Osteocyte (in vitro differentiated cells): ENCODE data around the gene HOMEZ. TPM values are rescaled to one million over a fixed set of nuclear protein-coding genes. Genes with fewer than 3 reads are reported as not detected.
"Not testable (repeated sequence)": the region's sequence is repeated elsewhere in the genome, so short reads cannot be mapped to it uniquely, and the experiment has no call there.

Source experiments
- DNase-seq: peaks from one replicate; pipeline ENCODE4 v3.0.0; 2021; ENCODE audit warnings: mixed read lengths; ENCODE audit not compliant: unreplicated experiment; ENCODE audit errors: extremely low spot score
- H3K27ac Mint-ChIP-seq: one replicate; pipeline ENCODE4 v1.8.0; 2021; ENCODE audit warnings: mild to moderate bottlenecking, mixed read lengths; ENCODE audit not compliant: unreplicated experiment
- H3K27me3 Mint-ChIP-seq: one replicate; pipeline ENCODE4 v1.8.0; 2021; ENCODE audit warnings: mixed read lengths; ENCODE audit not compliant: unreplicated experiment
- H3K36me3 Mint-ChIP-seq: one replicate; pipeline ENCODE4 v1.8.0; 2021; ENCODE audit warnings: mixed read lengths; ENCODE audit not compliant: unreplicated experiment
- H3K4me1 Mint-ChIP-seq: one replicate; pipeline ENCODE4 v1.8.0; 2021; ENCODE audit warnings: mixed read lengths; ENCODE audit not compliant: unreplicated experiment
- H3K4me3 Mint-ChIP-seq: one replicate; pipeline ENCODE4 v1.8.0; 2021; ENCODE audit warnings: mild to moderate bottlenecking, moderate library complexity, mixed read lengths; ENCODE audit not compliant: unreplicated experiment
- H3K9me3 Mint-ChIP-seq: one replicate; pipeline ENCODE4 v1.8.0; 2021; ENCODE audit warnings: mixed read lengths; ENCODE audit not compliant: unreplicated experiment
- CTCF ChIP-seq: fragments of 200-600 bp; sonication (generic); IDR thresholded peaks from 2 replicates; pipeline ENCODE4 v1.5.0; 2021; ENCODE audit warnings: antibody characterized with exemption, mild to moderate bottlenecking, moderate library complexity
- total RNA-seq: library from RNA; stranded (reverse); gene quantifications from 2 replicates; pipeline ENCODE4 v1.2.1, GENCODE V29; 2021

The HOMEZ gene
- total RNA-seq, 1 donor from 2014 or later = 8.4 TPM

GRCh38 chr14:23269193-23269592 lies 16.7 kb downstream of the HOMEZ start:
- Mint-ChIP-seq H3K4me3 (no peak overlapping the region), H3K27ac (no peak overlapping the region), H3K36me3 (no peaks in the 10 kb centered on the region), H3K4me1 (no peaks in the 10 kb centered on the region), H3K27me3 (peaks cover 26% of the 10 kb centered on the region), H3K9me3 (no peaks in the 10 kb centered on the region)
- TF ChIP-seq CTCF = no peak
- DNase-seq = no peak

GRCh38 chr14:23260849-23261248 lies 25.1 kb downstream of the HOMEZ start:
- not testable (repeated sequence) for H3K36me3 Mint-ChIP-seq, H3K4me1 Mint-ChIP-seq, DNase-seq, H3K9me3 Mint-ChIP-seq, H3K27ac Mint-ChIP-seq, H3K4me3 Mint-ChIP-seq
- H3K27me3 Mint-ChIP-seq = peaks cover 66% of the 10 kb centered on the region

DNA sequence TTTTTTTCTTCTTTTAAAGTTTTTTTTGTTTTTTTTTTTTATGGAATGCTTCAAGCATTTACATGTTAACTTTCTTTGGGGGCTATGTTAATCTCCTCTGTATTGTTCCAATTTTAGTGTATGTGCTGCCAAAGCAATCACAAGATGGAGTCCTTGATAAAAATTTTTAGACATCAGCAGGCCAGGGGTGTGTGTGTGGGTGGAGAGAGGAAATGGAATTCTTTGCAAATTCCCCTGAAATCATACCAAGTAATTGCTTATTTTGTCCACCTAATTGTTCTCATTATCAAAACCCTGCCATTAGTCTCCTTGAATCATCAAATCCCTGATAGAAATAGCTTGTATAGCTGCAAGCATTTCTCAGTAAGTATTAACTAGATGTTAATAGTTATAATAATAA lies 26.5 kb downstream of the HOMEZ start:
- TF ChIP-seq CTCF = no peak

DNA sequence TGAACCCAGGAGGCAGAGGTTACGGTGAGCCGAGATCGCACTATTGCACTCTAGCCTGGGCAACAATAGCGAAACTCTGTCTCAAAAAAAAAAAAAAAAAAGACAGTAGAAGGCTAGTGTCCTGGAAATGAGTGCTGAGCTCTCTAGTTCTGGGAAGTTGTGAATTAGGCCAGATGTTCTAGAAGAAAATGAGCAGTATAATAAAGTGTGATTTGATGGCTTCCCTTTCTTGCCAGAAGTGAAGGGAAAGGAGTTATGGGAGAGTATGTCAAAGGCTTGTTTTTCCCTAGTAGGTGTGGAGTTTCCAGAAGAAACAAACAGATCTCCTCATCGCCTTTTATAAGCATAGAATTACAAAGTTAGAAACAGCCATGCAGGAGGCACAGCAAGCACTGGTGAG lies 27.7 kb downstream of the HOMEZ start:
- H3K9me3 Mint-ChIP-seq = no peaks in the 10 kb centered on the region
- H3K27me3 Mint-ChIP-seq = peaks cover 65% of the 10 kb centered on the region
- DNase-seq = no peak
- no peak overlapping the region for H3K27ac Mint-ChIP-seq
- TF ChIP-seq CTCF = no peak
- no peaks in the 10 kb centered on the region for H3K4me1 Mint-ChIP-seq
- no peaks in the 10 kb centered on the region for H3K36me3 Mint-ChIP-seq
- no peak overlapping the region for H3K4me3 Mint-ChIP-seq

More for the DNA sequence above, 26.5 kb downstream of the HOMEZ start:
- no peak overlapping the region for H3K27ac Mint-ChIP-seq
- H3K36me3 Mint-ChIP-seq = no peaks in the 10 kb centered on the region
- H3K4me1 Mint-ChIP-seq = no peaks in the 10 kb centered on the region
- no peak for DNase-seq
- H3K27me3 Mint-ChIP-seq = peaks cover 66% of the 10 kb centered on the region
- no peak overlapping the region for H3K4me3 Mint-ChIP-seq
- no peaks in the 10 kb centered on the region for H3K9me3 Mint-ChIP-seq

DNA sequence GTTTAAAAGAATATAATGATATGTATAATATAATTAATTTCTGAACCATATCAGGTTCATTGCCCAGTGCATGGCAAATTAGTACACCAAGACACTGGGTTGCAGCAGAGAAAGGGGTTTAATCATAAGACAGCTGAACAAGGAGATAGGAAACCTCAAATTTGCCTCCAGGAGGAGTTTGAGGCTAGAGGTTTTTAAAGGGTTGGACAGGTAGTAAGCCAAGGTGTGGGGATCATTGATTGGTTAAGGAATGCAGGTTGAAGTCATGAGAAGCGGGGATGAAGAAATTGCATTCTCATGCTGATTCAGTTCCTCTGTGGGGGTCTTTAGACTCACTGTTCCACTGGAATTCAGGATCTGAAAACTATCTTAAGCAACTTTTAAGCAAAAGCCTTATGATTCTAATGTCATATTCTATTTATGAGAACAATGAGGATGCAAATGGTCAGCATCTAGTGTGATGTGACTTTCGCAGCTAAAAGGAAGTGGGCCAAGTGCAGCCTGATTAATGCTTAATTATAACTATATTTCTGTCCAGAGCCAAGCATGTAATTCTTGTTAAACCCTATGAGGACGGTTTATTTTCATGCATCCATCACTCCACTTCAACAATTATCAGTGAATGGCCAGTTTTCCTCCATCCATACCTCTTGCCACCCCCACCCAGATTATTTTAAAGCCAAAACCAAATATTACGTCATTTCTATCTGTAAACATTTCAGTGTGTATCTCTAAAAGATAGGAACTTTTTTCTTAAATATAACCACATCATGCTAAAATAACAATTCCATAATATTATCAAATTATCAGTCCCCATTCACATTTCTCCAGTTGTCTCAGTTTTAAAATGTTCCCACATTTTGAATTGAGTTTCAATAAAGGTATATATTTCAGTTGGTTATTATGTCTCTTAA lies 33.3 kb downstream of the HOMEZ start:
- TF ChIP-seq CTCF = no peak
- Mint-ChIP-seq H3K9me3 (no peaks in the 10 kb centered on the region), H3K27me3 (peaks cover 49% of the 10 kb centered on the region), H3K4me1 (no peaks in the 10 kb centered on the region), H3K36me3 (no peaks in the 10 kb centered on the region), H3K4me3 (no peak overlapping the region), H3K27ac (no peak overlapping the region)
- no peak for DNase-seq
